ENCODE data around the gene TOX2.

Gene TOX2

DNA sequence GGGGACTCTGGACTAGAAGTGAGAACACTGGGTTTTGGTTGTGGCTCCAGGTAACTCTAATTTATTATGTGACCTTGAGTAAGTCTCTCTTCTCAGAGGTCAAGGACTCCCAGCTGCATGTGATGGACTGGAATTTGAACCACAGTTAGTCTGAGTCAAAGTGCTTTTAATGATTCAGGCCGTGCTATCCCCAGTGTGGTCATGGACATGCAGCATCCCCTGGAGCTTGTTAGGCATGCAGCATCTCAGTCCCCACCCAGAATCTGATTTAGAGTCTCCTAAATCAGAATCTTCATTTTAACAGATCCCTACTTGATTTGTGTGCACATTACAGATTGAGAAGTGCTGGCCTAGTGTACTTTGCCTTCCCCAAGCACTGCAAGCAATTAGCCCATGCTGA is 74.2 kb downstream of the TOX2 start:
- Histone ChIP-seq H3K4me3 (ENCODE audit: low read length) (no peak overlapping the region), H3K9me3 (ENCODE audit: control insufficient read depth, low read length) (no peaks in the 10 kb centered on the region), H3K9ac (ENCODE audit: low read length) (no peak overlapping the region), H3K27me3 (ENCODE audit: control insufficient read depth, insufficient read depth, low read length) (no peaks in the 10 kb centered on the region), H3K4me1 (ENCODE audit: control insufficient read depth, insufficient read depth, low read length) (no peaks in the 10 kb centered on the region), H3K36me3 (ENCODE audit: control insufficient read depth, insufficient read depth, low read length) (no peaks in the 10 kb centered on the region)

DNA sequence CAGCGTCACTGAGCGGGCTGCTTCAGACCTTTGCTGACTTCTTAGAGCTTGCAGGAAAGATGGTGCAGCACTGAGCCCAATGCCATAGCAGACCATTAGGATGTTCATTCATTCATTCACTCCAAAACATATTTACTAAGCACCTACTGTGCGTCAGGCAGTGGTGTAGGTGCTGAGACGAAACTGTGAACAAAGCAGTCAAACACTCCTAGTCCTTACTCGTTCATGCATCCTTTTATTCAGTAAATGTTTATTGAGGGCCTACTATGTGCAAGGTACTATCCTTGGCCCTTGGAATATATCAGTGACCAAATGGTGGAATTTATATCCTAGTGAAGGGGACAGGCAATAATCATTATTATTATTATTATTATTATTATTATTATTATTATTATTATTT is 76.6 kb downstream of the TOX2 start:
- H3K9ac ChIP-seq (ENCODE audit: low read length), result no peak overlapping the region
- no peak overlapping the region for H3K4me3 ChIP-seq (ENCODE audit: low read length)
- no peaks in the 10 kb centered on the region for H3K4me1 ChIP-seq (ENCODE audit: control insufficient read depth, insufficient read depth, low read length)
- no peaks in the 10 kb centered on the region for H3K36me3 ChIP-seq (ENCODE audit: control insufficient read depth, insufficient read depth, low read length)
- no peaks in the 10 kb centered on the region for H3K9me3 ChIP-seq (ENCODE audit: control insufficient read depth, low read length)
- no peaks in the 10 kb centered on the region for H3K27me3 ChIP-seq (ENCODE audit: control insufficient read depth, insufficient read depth, low read length)

DNA sequence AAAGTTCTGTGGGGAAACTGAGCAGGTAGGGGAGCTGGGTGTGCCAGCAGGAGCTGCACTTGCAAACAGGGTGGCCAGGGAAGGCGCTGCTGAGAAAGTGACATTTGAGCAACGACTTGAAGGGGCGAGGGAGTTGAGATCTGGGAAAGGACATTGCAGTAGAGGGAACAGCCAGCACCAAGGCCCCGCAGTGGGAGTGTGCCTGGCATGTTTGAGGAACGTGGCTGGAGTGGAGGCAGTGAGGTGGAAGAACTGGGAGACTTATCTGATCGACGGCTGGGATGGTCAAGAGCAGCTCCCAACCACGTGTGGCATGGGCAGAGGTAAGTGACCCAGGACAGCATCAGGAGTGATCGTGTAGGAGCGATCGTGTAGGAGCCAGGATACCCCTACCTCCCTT is 77.3 kb downstream of the TOX2 start:
- Histone ChIP-seq H3K36me3 (ENCODE audit: control insufficient read depth, insufficient read depth, low read length) (no peaks in the 10 kb centered on the region), H3K27me3 (ENCODE audit: control insufficient read depth, insufficient read depth, low read length) (no peaks in the 10 kb centered on the region), H3K4me3 (ENCODE audit: low read length) (no peak overlapping the region), H3K4me1 (ENCODE audit: control insufficient read depth, insufficient read depth, low read length) (no peaks in the 10 kb centered on the region), H3K9me3 (ENCODE audit: control insufficient read depth, low read length) (no peaks in the 10 kb centered on the region), H3K9ac (ENCODE audit: low read length) (no peak overlapping the region)

DNA sequence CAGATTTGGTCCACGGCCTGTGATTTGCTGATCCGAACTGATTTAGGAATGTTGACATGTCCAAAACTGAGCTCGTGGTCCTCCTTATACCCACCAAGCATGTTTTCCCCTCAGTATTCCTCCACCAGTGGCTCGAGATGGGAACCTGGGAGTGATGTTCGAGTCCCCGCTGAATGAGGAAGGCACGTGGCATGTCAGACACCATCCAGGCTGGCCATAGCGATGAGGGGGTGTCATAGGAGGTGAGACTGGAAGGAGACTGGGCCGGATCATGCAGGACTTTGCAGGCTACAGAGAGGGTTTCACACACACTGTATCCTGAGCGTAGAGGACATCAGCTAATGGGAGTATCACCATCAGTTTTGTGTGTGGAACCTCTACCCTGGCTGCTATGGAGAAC is 78.2 kb downstream of the TOX2 start:
- Histone ChIP-seq H3K9ac (ENCODE audit: low read length) (no peak overlapping the region), H3K27me3 (ENCODE audit: control insufficient read depth, insufficient read depth, low read length) (no peaks in the 10 kb centered on the region), H3K9me3 (ENCODE audit: control insufficient read depth, low read length) (no peaks in the 10 kb centered on the region), H3K4me3 (ENCODE audit: low read length) (no peak overlapping the region), H3K4me1 (ENCODE audit: control insufficient read depth, insufficient read depth, low read length) (no peaks in the 10 kb centered on the region), H3K36me3 (ENCODE audit: control insufficient read depth, insufficient read depth, low read length) (no peaks in the 10 kb centered on the region)

DNA sequence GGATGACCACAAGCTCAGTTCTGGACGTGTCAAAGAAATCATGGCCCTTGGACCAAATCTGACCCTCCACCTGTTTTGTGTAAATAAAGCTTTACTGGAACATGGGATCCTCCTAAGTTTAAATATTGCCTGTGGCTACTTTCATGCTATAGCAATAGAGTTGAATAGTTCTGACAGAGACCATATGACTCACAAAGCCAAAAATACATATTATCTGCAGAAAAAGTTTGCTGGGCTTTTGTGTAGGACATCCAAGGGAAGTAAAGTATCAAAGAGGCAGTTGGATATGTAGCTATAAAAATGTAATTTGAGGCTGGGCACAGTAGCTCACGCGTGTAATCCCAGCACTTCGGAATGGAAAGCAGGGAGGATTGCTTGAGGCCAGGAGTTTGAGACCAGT is 78.9 kb downstream of the TOX2 start:
- Histone ChIP-seq H3K9ac (ENCODE audit: low read length) (no peak overlapping the region), H3K4me3 (ENCODE audit: low read length) (no peak overlapping the region), H3K9me3 (ENCODE audit: control insufficient read depth, low read length) (no peaks in the 10 kb centered on the region)

DNA sequence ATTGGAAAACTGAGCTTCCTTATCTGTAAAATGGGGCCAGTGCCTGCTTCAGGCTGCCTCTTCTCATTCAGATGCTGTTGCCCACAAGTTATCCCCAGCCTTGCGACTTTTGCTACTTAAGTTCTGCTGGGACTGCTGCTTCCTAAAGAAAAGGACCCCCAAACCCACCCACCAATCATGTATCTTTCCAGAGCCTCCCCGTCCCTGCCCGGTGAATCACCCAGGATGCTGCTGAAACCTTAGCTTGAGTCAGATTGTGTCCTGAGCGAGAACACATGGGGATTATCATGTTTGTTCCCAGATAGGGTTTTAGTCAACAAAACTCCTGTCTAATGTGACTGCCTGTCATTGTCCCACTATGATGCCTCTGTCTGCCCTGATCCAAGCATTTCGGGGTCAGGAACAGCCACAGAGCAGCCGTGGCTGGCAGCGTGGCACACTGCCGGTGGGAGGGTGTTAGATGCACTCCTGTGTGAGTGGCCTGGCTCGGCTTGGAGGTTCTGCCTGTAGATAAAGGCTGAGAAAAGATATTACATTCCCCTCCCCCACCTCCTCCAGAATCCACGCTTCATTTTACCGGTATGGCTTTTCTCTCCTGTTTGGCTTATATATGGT is 79.9 kb downstream of the TOX2 start:
- Histone ChIP-seq H3K4me3 (ENCODE audit: low read length) (no peak overlapping the region), H3K27me3 (ENCODE audit: control insufficient read depth, insufficient read depth, low read length) (no peaks in the 10 kb centered on the region)

More for the DNA sequence above, 78.9 kb downstream of the TOX2 start:
- no peaks in the 10 kb centered on the region for H3K4me1 ChIP-seq (ENCODE audit: control insufficient read depth, insufficient read depth, low read length)
- no peaks in the 10 kb centered on the region for H3K27me3 ChIP-seq (ENCODE audit: control insufficient read depth, insufficient read depth, low read length)
- no peaks in the 10 kb centered on the region for H3K36me3 ChIP-seq (ENCODE audit: control insufficient read depth, insufficient read depth, low read length)

DNA sequence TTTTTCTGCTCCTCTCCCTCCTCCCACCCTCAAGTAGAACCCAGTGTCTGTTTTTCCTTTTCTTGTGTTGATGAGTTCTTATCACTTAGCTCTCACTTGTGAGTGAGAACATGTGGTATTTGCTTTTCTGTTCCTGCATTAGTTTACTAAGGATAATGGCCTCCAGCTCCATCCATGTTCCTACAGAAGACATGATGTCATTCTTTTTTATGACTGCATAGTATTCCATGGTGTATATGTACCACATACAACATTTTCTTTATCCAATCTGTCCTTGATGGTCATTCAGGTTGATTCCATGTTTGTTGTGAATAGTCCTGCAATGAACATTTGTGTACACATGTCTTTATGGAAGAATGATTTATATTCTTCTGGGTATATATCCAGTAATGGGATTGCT is 81.0 kb downstream of the TOX2 start:
- no peaks in the 10 kb centered on the region for H3K9me3 ChIP-seq (ENCODE audit: control insufficient read depth, low read length)
- no peak overlapping the region for H3K9ac ChIP-seq (ENCODE audit: low read length)
- no peaks in the 10 kb centered on the region for H3K4me1 ChIP-seq (ENCODE audit: control insufficient read depth, insufficient read depth, low read length)
- H3K36me3 ChIP-seq (ENCODE audit: control insufficient read depth, insufficient read depth, low read length), result no peaks in the 10 kb centered on the region
- H3K4me3 ChIP-seq (ENCODE audit: low read length), result no peak overlapping the region
- H3K27me3 ChIP-seq (ENCODE audit: control insufficient read depth, insufficient read depth, low read length), result no peaks in the 10 kb centered on the region

More for the DNA sequence above, 79.9 kb downstream of the TOX2 start:
- no peak overlapping the region for H3K9ac ChIP-seq (ENCODE audit: low read length)
- no peaks in the 10 kb centered on the region for H3K9me3 ChIP-seq (ENCODE audit: control insufficient read depth, low read length)
- no peaks in the 10 kb centered on the region for H3K36me3 ChIP-seq (ENCODE audit: control insufficient read depth, insufficient read depth, low read length)
- H3K4me1 ChIP-seq (ENCODE audit: control insufficient read depth, insufficient read depth, low read length), result no peaks in the 10 kb centered on the region

DNA sequence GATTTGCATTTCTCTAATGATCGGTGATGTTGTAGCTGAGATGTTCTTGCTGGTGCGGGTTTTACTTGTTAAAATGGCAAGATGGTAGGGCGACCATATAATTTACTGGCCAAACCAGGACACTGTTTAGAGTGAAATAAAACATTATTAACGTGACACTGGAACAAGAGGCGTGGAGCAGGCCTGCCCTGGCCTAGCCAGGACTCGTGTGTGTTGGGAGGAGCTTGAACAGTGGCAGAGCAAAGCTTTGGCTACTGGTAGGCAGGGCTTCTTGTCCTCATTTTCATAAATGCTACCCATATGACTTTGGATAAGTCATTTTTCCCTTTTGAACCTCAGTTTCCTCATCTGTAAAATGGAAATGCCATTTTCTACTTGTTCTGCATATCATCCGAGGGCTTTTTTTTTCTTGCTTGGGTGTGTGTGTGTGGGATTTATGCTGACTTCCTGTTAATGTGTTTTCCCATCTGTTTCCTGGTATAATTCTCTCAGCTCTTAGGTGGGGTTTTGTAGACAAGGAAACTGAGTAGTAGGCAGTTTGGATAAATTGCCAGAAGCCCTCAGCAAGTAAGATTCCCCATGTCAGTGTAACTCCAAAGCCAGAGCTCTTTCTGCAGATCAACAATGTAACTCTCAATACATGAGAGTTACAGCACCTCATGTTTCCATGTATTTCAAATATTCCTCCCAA is 81.7 kb downstream of the TOX2 start:
- H3K9ac ChIP-seq (ENCODE audit: low read length), result no peak overlapping the region
- no peak overlapping the region for H3K4me3 ChIP-seq (ENCODE audit: low read length)
- no peaks in the 10 kb centered on the region for H3K4me1 ChIP-seq (ENCODE audit: control insufficient read depth, insufficient read depth, low read length)
- no peaks in the 10 kb centered on the region for H3K36me3 ChIP-seq (ENCODE audit: control insufficient read depth, insufficient read depth, low read length)
- H3K27me3 ChIP-seq (ENCODE audit: control insufficient read depth, insufficient read depth, low read length), result no peaks in the 10 kb centered on the region
- H3K9me3 ChIP-seq (ENCODE audit: control insufficient read depth, low read length), result no peaks in the 10 kb centered on the region

DNA sequence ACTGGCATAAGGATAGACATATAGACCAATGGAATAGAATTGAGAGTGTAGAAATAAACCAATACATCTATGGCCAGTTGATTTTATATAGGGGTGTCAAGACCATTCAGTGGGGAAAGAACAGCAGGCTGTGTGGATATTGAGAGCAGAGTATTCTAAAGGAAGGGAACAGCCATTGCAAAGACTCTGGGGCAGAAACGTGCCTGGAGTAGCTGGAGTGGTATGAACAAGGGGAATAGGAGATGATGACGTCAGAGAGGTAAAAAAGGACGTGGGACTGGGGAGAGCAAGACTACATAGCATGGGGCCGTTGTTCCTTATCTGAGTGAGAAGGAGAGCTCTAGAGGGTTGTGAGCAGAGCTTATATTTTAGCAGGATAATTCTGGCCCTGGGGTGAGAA is 85.2 kb downstream of the TOX2 start:
- H3K27me3 ChIP-seq (ENCODE audit: control insufficient read depth, insufficient read depth, low read length), result no peaks in the 10 kb centered on the region
- H3K9me3 ChIP-seq (ENCODE audit: control insufficient read depth, low read length), result no peaks in the 10 kb centered on the region
- H3K36me3 ChIP-seq (ENCODE audit: control insufficient read depth, insufficient read depth, low read length), result no peaks in the 10 kb centered on the region
- no peaks in the 10 kb centered on the region for H3K4me1 ChIP-seq (ENCODE audit: control insufficient read depth, insufficient read depth, low read length)
- no peak overlapping the region for H3K4me3 ChIP-seq (ENCODE audit: low read length)
- H3K9ac ChIP-seq (ENCODE audit: low read length), result no peak overlapping the region

DNA sequence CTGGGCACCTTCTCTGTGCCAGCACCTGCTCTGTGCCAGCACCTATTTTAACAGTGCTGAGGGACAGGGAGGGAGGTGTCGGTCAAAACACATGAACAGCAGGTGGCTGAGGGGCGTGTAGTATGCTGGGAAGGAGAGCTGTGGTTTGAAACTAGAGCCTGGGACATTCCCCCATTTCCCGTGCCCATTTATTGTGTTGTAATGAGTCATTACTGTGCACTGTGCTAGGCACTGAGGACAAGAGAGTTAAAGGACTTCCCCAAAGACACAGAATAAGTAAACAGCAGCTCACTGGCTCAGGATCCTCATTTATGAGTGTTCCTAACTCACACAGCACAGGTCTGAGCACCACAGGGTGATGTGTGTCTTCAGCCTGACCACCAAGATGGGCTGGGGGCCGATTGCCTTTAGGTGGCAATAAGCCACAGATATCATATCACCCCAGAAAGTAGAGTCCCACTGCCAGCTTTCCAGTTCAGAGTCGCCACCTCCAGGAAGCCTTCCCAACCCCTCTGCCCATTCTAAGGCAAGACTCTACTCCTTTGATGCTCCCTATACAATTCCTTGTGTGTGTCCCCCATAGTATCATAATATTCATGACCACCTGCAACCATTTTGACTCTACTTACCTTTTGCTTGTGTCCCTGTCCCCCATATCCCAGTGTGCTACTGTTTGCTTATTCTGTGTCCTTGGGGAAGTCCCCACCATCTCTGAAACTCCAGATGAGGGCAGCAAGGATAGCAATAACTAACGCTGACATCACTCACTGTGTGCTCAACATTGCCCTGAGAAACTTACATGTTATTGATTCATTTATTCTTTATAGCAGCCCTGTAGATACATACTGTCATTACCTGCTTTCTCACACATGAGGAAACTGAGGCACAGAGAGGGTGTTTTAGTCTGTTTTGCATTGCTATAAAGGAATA is 87.3 kb downstream of the TOX2 start:
- Histone ChIP-seq H3K9me3 (ENCODE audit: control insufficient read depth, low read length) (no peaks in the 10 kb centered on the region), H3K4me3 (ENCODE audit: low read length) (no peak overlapping the region), H3K36me3 (ENCODE audit: control insufficient read depth, insufficient read depth, low read length) (no peaks in the 10 kb centered on the region), H3K27me3 (ENCODE audit: control insufficient read depth, insufficient read depth, low read length) (no peaks in the 10 kb centered on the region), H3K4me1 (ENCODE audit: control insufficient read depth, insufficient read depth, low read length) (no peaks in the 10 kb centered on the region), H3K9ac (ENCODE audit: low read length) (no peak overlapping the region)

DNA sequence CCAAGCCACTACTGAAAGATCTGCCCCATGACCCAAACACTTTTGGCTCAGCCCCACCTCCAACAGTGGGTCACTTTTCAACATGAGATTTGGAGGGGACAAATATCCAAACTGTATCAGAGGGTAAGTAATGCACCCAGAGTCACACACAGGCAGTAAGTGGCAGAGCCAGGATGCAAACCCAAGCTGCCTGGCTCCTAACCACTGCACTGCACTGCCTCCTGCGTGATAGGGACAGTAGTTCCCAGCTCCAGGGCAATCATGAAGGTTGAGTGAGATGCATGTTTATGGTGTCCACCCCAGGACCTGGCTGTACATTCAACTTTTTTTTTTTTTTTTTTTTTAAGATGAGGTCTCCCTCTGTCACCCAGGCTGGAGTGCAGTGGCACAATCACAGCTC is 88.2 kb downstream of the TOX2 start:
- no peak overlapping the region for H3K9ac ChIP-seq (ENCODE audit: low read length)
- H3K9me3 ChIP-seq (ENCODE audit: control insufficient read depth, low read length), result no peaks in the 10 kb centered on the region
- H3K36me3 ChIP-seq (ENCODE audit: control insufficient read depth, insufficient read depth, low read length), result no peaks in the 10 kb centered on the region

DNA sequence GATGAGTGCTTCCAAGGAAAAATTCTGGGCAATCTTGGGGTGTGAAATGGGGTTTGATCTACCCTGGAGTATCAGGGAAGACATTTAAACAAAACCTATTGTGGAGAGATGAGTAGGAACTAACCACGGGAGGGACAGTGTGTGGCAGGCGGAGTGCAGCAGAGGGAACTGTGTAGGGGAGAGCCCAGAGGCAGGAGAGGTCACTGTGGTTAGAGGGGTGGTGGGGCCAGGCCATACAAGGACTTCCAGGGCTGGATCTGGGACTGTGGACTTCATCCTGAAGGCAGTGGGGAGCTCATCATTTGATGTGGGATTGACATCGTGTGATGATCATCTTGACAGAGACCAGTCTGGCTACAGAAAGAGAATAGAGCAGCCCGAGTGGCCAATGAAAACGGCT is 89.0 kb downstream of the TOX2 start:
- H3K4me1 ChIP-seq (ENCODE audit: control insufficient read depth, insufficient read depth, low read length), result no peaks in the 10 kb centered on the region

More for the DNA sequence above, 88.2 kb downstream of the TOX2 start:
- no peaks in the 10 kb centered on the region for H3K4me1 ChIP-seq (ENCODE audit: control insufficient read depth, insufficient read depth, low read length)
- no peaks in the 10 kb centered on the region for H3K27me3 ChIP-seq (ENCODE audit: control insufficient read depth, insufficient read depth, low read length)
- H3K4me3 ChIP-seq (ENCODE audit: low read length), result no peak overlapping the region

More for the DNA sequence above, 89.0 kb downstream of the TOX2 start:
- Histone ChIP-seq H3K27me3 (ENCODE audit: control insufficient read depth, insufficient read depth, low read length) (no peaks in the 10 kb centered on the region), H3K4me3 (ENCODE audit: low read length) (no peak overlapping the region), H3K9ac (ENCODE audit: low read length) (no peak overlapping the region), H3K9me3 (ENCODE audit: control insufficient read depth, low read length) (no peaks in the 10 kb centered on the region), H3K36me3 (ENCODE audit: control insufficient read depth, insufficient read depth, low read length) (no peaks in the 10 kb centered on the region)

Data from mucosa of stomach (tissue), 1 donor.